ENCODE results near the gene RETREG1.

Gene RETREG1

GRCh38 chr5:16564248-16564867 lies 52.4 kb downstream of the RETREG1 start:
- DNase-seq (ENCODE audit: low read depth) = no peak
- TF ChIP-seq, protein P1, sequence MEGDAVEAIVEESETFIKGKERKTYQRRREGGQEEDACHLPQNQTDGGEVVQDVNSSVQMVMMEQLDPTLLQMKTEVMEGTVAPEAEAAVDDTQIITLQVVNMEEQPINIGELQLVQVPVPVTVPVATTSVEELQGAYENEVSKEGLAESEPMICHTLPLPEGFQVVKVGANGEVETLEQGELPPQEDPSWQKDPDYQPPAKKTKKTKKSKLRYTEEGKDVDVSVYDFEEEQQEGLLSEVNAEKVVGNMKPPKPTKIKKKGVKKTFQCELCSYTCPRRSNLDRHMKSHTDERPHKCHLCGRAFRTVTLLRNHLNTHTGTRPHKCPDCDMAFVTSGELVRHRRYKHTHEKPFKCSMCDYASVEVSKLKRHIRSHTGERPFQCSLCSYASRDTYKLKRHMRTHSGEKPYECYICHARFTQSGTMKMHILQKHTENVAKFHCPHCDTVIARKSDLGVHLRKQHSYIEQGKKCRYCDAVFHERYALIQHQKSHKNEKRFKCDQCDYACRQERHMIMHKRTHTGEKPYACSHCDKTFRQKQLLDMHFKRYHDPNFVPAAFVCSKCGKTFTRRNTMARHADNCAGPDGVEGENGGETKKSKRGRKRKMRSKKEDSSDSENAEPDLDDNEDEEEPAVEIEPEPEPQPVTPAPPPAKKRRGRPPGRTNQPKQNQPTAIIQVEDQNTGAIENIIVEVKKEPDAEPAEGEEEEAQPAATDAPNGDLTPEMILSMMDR (IDR thresholded peaks at IDR 0.05; ENCODE audit: low read depth, low read length, missing control alignments) = no peak
- in situ Hi-C loops (cut with HindIII; ENCODE audit: low sequenced_read_pairs) = no loop called here
- H3K4me3 ChIP-seq (ENCODE audit: low read depth, low read length) = no peak overlapping the region

DNA sequence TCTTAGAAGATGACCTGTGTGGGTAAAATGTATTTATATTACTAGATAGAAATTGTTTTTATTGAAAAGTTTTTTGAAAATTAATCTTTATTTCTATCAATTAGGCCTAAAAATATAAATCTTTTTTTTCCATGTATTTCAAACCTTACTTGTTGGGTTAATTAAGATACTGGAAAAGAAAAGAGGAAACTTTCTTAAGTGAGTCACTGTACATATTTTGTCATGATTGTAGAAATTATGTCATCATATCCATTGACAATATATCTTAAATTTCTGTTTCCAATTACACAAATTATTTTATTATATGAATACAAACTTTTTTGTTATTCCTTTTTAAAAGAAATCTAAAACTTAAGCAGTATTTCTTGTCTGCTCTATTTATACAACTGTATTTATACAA lies 53.1 kb downstream of the RETREG1 start:
- TF ChIP-seq, protein P1 (IDR thresholded peaks at IDR 0.05; ENCODE audit: low read depth, low read length, missing control alignments) = no peak
- H3K4me3 ChIP-seq (ENCODE audit: low read depth, low read length) = no peak overlapping the region
- no peak for DNase-seq (ENCODE audit: low read depth)
- in situ Hi-C loops (cut with HindIII; ENCODE audit: low sequenced_read_pairs) = no loop called here

DNA sequence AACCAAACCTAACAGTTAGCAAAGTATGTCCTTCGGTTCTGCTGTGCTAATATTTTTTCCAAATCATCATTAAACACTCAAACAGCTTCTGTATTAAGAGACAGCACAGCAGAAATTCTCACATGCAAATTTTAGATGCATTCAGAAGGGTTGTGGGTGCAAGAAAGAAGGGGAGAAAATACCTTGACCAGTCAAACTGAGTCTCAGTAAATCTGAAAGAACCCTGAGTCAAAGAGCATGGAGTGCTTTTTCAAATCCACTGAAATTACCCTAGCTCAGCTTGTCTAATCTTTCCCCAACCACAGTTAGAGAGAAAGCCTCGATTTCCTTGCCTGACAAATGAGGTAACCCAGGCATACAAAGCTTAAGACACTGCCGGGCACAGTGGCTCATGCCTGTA lies 55.1 kb downstream of the RETREG1 start:
- in situ Hi-C loops (cut with HindIII; ENCODE audit: low sequenced_read_pairs) = no loop called here
- H3K4me3 ChIP-seq (ENCODE audit: low read depth, low read length) = no peak overlapping the region
- TF ChIP-seq, protein P1 (IDR thresholded peaks at IDR 0.05; ENCODE audit: low read depth, low read length, missing control alignments) = no peak
- DNase-seq (ENCODE audit: low read depth) = no peak

- TF ChIP-seq, protein P1 (IDR thresholded peaks at IDR 0.05; ENCODE audit: low read depth, low read length, missing control alignments) = no peak
- in situ Hi-C loops (cut with HindIII; ENCODE audit: low sequenced_read_pairs) = no loop called here
- no peak overlapping the region for H3K4me3 ChIP-seq (ENCODE audit: low read depth, low read length)
- no peak for DNase-seq (ENCODE audit: low read depth)
Measured at GRCh38 chr5:16559702-16560101, 57.1 kb downstream of the RETREG1 start.

GRCh38 chr5:16558984-16559629 lies 57.7 kb downstream of the RETREG1 start:
- in situ Hi-C loops (cut with HindIII; ENCODE audit: low sequenced_read_pairs) = no loop called here
- no peak for DNase-seq (ENCODE audit: low read depth)
- no peak overlapping the region for H3K4me3 ChIP-seq (ENCODE audit: low read depth, low read length)
- TF ChIP-seq, protein P1 (IDR thresholded peaks at IDR 0.05; ENCODE audit: low read depth, low read length, missing control alignments) = no peak

- TF ChIP-seq, protein P1 (IDR thresholded peaks at IDR 0.05; ENCODE audit: low read depth, low read length, missing control alignments) = no peak
- in situ Hi-C loops (cut with HindIII; ENCODE audit: low sequenced_read_pairs) = no loop called here
Measured at GRCh38 chr5:16557477-16557876, 59.3 kb downstream of the RETREG1 start.

More at GRCh38 chr5:16557477-16557876, 59.3 kb downstream of the RETREG1 start:
- DNase-seq (ENCODE audit: low read depth) = no peak
- no peak overlapping the region for H3K4me3 ChIP-seq (ENCODE audit: low read depth, low read length)

All from astrocyte of the cerebellum (primary cell).